Neural cell (in vitro differentiated cells): ENCODE results near the gene NBEA.

Experiments used
- CTCF ChIP-seq: fragments of 450-650 bp; IDR thresholded peaks from 2 replicates; pipeline ENCODE4 v1.5.1; 2014; ENCODE audit warnings: antibody characterized with exemption, mild to moderate bottlenecking, moderate library complexity; ENCODE audit not compliant: poor library complexity, severe bottlenecking
- EP300 ChIP-seq: fragments of 450-650 bp; conservative IDR thresholded peaks from 2 replicates; pipeline ENCODE4 v1.6.1; 2014; ENCODE audit warnings: antibody characterized with exemption, mild to moderate bottlenecking, moderate library complexity; ENCODE audit not compliant: poor library complexity, severe bottlenecking
- EZH2 ChIP-seq: fragments of 200-600, 300-800 bp; shearing (Covaris generic), sonication (generic); IDR thresholded peaks from 2 replicates; pipeline ENCODE4 v1.6.1; 2014; ENCODE audit warnings: antibody characterized with exemption, low read length, borderline replicate concordance, mild to moderate bottlenecking; ENCODE audit not compliant: insufficient read depth, poor library complexity, severe bottlenecking
- POLR2AphosphoS5 ChIP-seq: IDR thresholded peaks from 2 replicates; pipeline ENCODE4 v1.6.1; 2012
- TAF1 ChIP-seq: IDR thresholded peaks from 2 replicates; pipeline ENCODE4 v1.6.1; 2012; ENCODE audit warnings: low read depth

- TF ChIP-seq EP300 (no peak), CTCF (no peak), POLR2AphosphoS5 (no peak), EZH2 (no peak), TAF1 (no peak)
Observed at GRCh38 chr13:35411059-35411744, 469.1 kb downstream of the NBEA start.
